Stimulated activated memory B cell treated with anti-CD40 and anti-IgM and Interleukin-4, amounts not matched to agents 10 μg/mL and 1 μg/mL and 100 μg/mL, for 72 hours (primary cell): ENCODE data around the gene UNC79.
A peak's percentile ranks its signal among the peaks of the same experiment; 100 is the strongest.

Experiments
- ATAC-seq: fragments of 150-1000 bp; cut with Tn5 transposase; 2 replicates; pipeline ENCODE4 v1.10.0; 2021
- H3K27ac Mint-ChIP-seq: one replicate; pipeline ENCODE4 v1.8.0; 2022; ENCODE audit warnings: mild to moderate bottlenecking, mixed read lengths
- H3K27me3 Mint-ChIP-seq: one replicate; pipeline ENCODE4 v1.8.0; 2022; ENCODE audit warnings: mixed read lengths
- H3K36me3 Mint-ChIP-seq: one replicate; pipeline ENCODE4 v1.8.0; 2022; ENCODE audit warnings: mixed read lengths
- H3K4me1 Mint-ChIP-seq: one replicate; pipeline ENCODE4 v1.8.0; 2022; ENCODE audit warnings: mixed read lengths
- H3K4me3 Mint-ChIP-seq: one replicate; pipeline ENCODE4 v1.8.0; 2022; ENCODE audit warnings: mild to moderate bottlenecking, moderate library complexity, mixed read lengths
- H3K9me3 Mint-ChIP-seq: one replicate; pipeline ENCODE4 v1.8.0; 2022; ENCODE audit warnings: mixed read lengths

Gene UNC79

DNA sequence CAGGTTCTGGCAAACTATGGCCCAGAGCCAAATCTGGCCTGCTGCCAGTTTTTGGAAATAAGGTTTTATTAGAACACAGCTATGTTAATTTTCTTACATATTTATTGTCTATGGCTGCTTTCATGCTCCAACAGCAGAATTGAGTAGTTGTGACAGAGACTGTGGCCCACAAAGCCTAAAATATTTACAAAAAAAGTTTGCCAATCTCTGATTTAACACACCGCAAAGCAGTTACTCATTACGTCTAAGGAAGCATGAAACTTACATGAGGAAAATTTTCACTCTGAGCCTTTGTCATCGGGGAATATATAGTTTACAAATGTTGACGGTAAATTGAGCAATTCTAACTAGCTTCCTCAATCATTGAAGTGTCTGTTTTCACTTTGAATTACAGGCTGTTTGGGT, 96.5 kb downstream of the UNC79 start:
- H3K4me1 Mint-ChIP-seq: peaks cover 5% of the 10 kb centered on the region
- H3K36me3 Mint-ChIP-seq: no peaks in the 10 kb centered on the region
- no peak overlapping the region for H3K27ac Mint-ChIP-seq
- no peak for ATAC-seq
- no peaks in the 10 kb centered on the region for H3K9me3 Mint-ChIP-seq
- H3K27me3 Mint-ChIP-seq: no peaks in the 10 kb centered on the region
- H3K4me3 Mint-ChIP-seq: no peak overlapping the region

DNA sequence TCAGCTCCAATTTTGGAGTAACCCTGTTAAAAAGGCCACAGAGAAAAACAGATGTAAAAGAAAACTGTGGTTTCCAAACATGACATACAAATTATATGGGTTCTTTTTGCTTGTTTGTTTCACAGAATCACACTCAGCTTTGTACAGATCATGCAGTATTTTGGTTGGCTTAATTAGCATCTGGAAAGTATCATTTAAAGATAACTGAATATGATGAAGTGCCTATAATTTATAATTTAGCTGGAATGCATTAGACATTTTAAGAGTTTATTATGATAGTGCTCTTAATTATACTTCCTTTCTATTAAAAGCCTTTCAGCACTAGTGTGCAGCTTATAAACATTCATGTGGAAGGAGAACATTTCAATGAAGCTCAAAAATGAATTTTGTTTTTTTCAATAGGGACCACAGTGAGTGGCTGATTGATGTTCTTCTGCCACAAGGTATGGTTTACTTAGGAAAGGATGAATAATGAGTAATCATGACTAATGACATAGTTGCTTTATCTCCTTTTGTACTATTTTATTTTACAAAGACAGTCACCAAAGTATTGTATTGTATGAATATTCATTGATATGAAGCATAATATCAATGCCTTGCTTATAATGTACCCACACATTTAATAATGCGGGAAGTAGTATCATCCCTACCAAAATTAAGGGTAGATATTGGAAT, 98.3 kb downstream of the UNC79 start:
- ATAC-seq: no peak

DNA sequence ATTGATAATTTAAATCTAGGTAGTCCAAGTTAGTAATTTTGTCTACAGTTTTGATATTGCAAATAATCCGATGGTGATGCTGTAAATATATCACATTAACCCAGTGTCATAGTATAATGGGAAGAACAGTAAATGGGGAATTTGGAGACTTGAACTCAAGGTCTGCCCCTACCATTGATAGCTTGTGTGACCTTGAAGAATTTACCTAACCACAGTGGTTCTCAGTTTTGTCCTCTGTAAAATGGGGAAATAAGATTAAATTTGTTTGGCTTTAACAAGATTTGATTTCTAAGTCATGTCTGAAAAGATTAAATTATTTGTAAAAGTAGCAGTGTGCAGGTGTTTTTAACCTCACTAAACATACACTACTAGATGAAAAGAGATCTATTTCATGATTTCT, 100.9 kb downstream of the UNC79 start:
- Mint-ChIP-seq H3K4me3 (no peak overlapping the region), H3K27ac (no peak overlapping the region)

More for the DNA sequence above, 98.3 kb downstream of the UNC79 start:
- H3K27me3 Mint-ChIP-seq: no peaks in the 10 kb centered on the region
- no peak overlapping the region for H3K4me3 Mint-ChIP-seq
- H3K36me3 Mint-ChIP-seq: no peaks in the 10 kb centered on the region
- H3K9me3 Mint-ChIP-seq: no peaks in the 10 kb centered on the region
- peaks cover 20% of the 10 kb centered on the region for H3K4me1 Mint-ChIP-seq
- no peak overlapping the region for H3K27ac Mint-ChIP-seq

DNA sequence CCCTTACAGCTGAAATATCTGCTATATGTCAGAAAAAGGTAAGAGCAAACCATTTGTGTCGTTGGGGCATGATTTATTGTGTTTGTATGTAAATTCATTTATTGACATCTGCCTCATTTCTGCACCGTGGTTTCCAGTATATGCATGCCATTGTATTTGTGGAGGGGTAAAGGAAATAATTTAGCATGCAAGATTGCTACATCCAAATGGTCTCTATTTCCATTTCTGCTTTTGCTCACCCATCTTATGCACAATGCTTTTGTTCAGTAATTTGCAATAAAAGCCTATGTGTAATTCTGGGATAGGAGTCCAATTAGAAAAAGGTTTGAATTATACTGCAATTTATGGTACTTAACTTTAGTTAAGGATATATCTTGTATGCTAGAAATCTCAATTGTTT, 101.8 kb downstream of the UNC79 start:
- no peak for ATAC-seq

More for the DNA sequence above, 100.9 kb downstream of the UNC79 start:
- Mint-ChIP-seq H3K9me3 (no peaks in the 10 kb centered on the region), H3K36me3 (no peaks in the 10 kb centered on the region), H3K27me3 (no peaks in the 10 kb centered on the region), H3K4me1 (peaks cover 30% of the 10 kb centered on the region)
- no peak for ATAC-seq

DNA sequence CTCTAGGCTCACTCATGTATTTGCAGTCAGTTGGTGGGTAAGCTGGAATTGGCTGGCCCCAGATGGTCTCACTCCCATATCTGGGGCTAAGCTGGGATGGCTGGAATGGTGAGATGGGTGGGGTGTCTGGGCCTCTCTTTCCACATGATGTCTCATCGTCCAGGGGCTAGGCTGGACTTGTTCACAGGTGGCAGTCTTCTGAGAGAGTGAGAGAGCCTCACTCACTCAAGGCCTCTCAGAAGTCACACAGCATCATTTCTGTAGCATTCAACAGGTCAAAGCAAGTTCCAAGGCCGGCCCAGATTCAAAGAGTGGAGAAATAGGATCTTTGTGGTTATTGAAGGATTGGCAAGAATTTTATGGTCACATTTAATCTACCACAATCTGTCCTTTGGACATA, 102.7 kb downstream of the UNC79 start:
- H3K36me3 Mint-ChIP-seq: no peaks in the 10 kb centered on the region
- ATAC-seq: no peak
- H3K4me1 Mint-ChIP-seq: peaks cover 26% of the 10 kb centered on the region
- H3K4me3 Mint-ChIP-seq: no peak overlapping the region
- H3K9me3 Mint-ChIP-seq: no peaks in the 10 kb centered on the region
- H3K27me3 Mint-ChIP-seq: no peaks in the 10 kb centered on the region
- peak overlapping the region; percentile 47 for H3K27ac Mint-ChIP-seq

More for the DNA sequence above, 101.8 kb downstream of the UNC79 start:
- Mint-ChIP-seq H3K27ac (no peak overlapping the region), H3K4me1 (peaks cover 26% of the 10 kb centered on the region), H3K27me3 (no peaks in the 10 kb centered on the region), H3K36me3 (no peaks in the 10 kb centered on the region), H3K4me3 (no peak overlapping the region), H3K9me3 (no peaks in the 10 kb centered on the region)

DNA sequence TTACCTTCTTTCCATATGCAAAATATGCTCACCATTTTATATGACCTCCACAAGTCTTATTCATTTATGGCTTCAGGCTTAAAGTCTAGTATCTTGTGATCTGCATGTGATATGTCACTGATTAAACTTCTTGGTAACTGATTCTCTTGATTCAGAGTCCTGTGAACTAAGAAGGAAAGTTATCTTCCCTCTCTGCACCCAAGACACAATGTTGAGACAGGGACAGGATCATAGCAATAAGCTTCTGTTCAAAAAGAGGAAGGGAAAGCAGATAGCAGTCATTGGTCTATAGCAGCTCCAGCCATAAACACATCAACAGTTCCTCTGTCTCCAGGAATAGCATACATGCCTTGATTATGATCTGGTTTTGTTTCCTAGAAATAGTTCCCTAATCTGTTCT, 103.1 kb downstream of the UNC79 start:
- Mint-ChIP-seq H3K4me1 (peaks cover 26% of the 10 kb centered on the region), H3K4me3 (no peak overlapping the region), H3K9me3 (no peaks in the 10 kb centered on the region), H3K27me3 (no peaks in the 10 kb centered on the region), H3K36me3 (no peaks in the 10 kb centered on the region), H3K27ac (peak overlapping the region; percentile 47)
- peak; percentile 85 for ATAC-seq

DNA sequence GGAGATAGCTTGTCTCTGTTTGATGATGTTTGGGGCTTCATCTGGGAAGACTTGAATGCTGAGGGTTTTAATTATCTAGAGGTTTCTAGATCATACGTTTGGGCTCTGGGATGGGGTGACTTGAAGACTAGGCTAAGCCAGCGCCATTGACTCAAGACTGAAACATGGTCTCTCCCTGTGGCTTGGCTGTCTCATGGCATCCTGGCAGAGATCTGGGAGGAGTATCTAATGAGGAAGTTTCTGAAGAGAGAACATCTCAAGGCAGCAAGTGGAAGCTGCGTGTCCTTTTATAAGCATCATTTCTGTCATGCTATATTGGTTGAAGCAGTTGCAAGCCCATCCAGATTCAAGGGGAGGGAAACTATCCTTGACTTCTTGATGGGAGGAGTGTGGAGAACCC, 104.8 kb downstream of the UNC79 start:
- H3K4me1 Mint-ChIP-seq: peaks cover 26% of the 10 kb centered on the region
- H3K27ac Mint-ChIP-seq: no peak overlapping the region
- no peaks in the 10 kb centered on the region for H3K27me3 Mint-ChIP-seq
- H3K4me3 Mint-ChIP-seq: no peak overlapping the region
- no peak for ATAC-seq
- H3K9me3 Mint-ChIP-seq: no peaks in the 10 kb centered on the region
- no peaks in the 10 kb centered on the region for H3K36me3 Mint-ChIP-seq

DNA sequence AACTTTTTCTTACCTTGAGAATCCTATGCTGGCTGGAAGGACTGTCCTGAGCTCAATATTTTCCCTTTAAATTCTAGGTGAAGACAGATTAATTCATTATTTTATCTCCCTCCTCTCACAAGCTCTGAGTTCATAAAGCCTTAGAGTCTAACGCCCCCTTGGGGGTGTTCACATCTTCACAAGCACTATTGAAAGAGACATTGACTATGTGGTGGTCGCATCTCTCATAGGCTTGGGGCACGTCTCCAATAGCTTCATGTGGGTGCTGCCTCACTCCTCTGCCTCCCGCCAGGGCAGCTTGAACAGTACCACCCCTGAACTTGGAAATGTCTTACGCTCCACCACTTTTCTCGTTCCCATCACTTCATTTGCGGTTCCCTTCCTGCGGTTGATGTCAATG, 106.2 kb downstream of the UNC79 start:
- no peaks in the 10 kb centered on the region for H3K27me3 Mint-ChIP-seq
- H3K27ac Mint-ChIP-seq: no peak overlapping the region
- no peaks in the 10 kb centered on the region for H3K36me3 Mint-ChIP-seq
- H3K9me3 Mint-ChIP-seq: no peaks in the 10 kb centered on the region
- no peak overlapping the region for H3K4me3 Mint-ChIP-seq
- ATAC-seq: no peak
- H3K4me1 Mint-ChIP-seq: peaks cover 26% of the 10 kb centered on the region

DNA sequence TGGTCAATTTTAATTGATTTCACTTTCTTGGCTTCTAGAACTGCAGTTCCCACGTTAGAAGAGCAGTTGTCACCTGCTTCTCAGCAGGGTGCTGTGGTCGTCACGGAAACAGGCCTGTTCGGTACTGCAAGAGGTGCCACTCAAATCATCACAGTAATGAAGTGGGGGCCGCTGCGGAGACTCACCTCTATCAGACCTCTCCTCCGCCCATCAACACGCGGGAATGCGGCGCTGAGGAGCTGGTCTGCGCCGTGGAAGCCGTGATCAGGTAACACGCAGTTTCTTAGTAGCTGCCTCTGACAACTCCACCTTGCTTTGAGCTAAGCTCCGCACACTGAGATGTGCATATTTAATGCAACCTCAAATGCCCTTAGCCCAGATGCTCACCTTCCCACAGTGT, 107.2 kb downstream of the UNC79 start:
- H3K27me3 Mint-ChIP-seq: no peaks in the 10 kb centered on the region
- no peaks in the 10 kb centered on the region for H3K36me3 Mint-ChIP-seq
- no peak overlapping the region for H3K27ac Mint-ChIP-seq
- no peak for ATAC-seq
- no peaks in the 10 kb centered on the region for H3K9me3 Mint-ChIP-seq
- H3K4me1 Mint-ChIP-seq: peaks cover 20% of the 10 kb centered on the region
- no peak overlapping the region for H3K4me3 Mint-ChIP-seq

DNA sequence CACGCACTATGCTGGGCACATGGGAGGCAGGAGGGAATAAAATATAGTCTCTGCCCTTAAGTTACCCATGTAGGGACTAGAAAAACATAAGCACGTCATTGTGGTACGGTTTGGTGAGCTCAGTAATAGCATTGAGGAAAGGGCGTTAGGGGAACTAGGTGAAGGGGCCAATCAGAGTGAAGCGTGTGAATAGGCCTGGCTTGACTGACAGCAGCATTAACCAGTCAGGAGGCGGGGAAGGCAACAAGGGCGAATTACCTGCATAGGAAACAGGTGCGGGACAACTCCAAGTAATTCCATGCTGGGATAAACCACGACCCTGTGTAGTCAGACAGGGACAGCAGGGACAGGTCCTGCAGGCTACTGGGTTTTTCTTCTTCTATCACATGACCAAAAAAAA, 107.7 kb downstream of the UNC79 start:
- Mint-ChIP-seq H3K9me3 (no peaks in the 10 kb centered on the region), H3K4me3 (no peak overlapping the region), H3K4me1 (peaks cover 16% of the 10 kb centered on the region), H3K36me3 (no peaks in the 10 kb centered on the region), H3K27me3 (no peaks in the 10 kb centered on the region), H3K27ac (no peak overlapping the region)
- ATAC-seq: no peak

DNA sequence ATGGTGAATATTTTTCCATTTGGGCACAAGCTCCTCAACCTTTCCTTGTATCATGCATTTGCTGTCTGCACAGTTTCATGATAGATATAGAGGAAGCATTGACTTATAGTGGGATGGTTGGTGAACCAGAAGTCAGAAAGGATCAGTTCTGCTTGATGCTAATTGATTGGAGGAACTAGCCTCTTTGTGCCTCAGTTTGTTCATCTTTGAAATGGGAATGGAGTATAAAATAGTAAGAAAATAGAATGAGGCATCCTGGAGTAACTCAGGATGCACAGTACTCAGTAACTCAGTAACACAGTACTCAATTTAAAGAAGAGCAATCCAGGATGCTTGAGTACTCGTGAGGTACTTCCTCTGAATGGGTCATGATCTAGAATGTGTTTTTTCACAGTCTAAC, 109.5 kb downstream of the UNC79 start:
- no peaks in the 10 kb centered on the region for H3K27me3 Mint-ChIP-seq
- no peak overlapping the region for H3K4me3 Mint-ChIP-seq
- H3K36me3 Mint-ChIP-seq: no peaks in the 10 kb centered on the region
- H3K9me3 Mint-ChIP-seq: no peaks in the 10 kb centered on the region
- no peak for ATAC-seq
- H3K27ac Mint-ChIP-seq: no peak overlapping the region
- H3K4me1 Mint-ChIP-seq: peaks cover 4% of the 10 kb centered on the region

DNA sequence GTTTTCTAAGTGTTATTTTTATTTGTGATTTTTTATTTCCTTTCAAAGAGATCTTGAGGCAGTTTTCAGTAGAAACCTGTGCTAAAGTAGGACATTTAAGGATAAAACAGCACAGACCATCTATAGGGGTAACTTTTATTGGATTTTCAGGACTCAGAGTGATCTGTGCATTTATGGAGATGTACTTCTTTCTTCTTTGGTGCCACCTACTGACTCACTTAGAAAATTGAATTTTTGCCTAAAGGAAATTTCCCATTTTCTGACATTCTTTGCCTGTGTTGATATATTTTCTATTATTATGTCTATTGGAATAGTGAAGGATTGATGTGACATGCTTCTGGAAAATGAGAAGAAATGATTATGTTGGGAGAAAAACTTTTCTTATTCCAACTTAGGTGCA, 113.0 kb downstream of the UNC79 start:
- Mint-ChIP-seq H3K4me1 (peaks cover 4% of the 10 kb centered on the region), H3K27ac (no peak overlapping the region), H3K4me3 (no peak overlapping the region), H3K9me3 (no peaks in the 10 kb centered on the region), H3K36me3 (no peaks in the 10 kb centered on the region), H3K27me3 (no peaks in the 10 kb centered on the region)
- no peak for ATAC-seq

DNA sequence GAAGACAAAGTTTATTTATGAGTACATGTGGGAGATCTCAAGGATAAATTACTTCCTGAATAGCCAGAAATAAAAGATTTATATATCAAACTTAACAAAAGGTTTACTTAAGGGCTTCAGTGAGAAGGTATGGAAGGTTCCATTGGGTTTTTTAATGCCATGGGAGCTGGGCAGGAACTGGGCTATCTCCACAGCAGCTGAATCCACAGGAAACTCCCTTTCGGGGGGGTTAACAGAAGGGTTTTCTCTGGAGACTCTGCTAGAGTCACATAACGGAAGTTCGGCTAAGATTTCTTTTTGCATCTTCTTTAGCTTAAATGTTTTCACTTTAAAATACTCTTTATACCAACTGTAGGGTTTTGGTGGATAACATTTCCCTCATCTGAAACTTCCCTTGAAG, 113.5 kb downstream of the UNC79 start:
- ATAC-seq: no peak
- H3K27ac Mint-ChIP-seq: no peak overlapping the region
- no peaks in the 10 kb centered on the region for H3K36me3 Mint-ChIP-seq
- no peaks in the 10 kb centered on the region for H3K27me3 Mint-ChIP-seq
- H3K4me3 Mint-ChIP-seq: no peak overlapping the region
- peaks cover 4% of the 10 kb centered on the region for H3K4me1 Mint-ChIP-seq
- no peaks in the 10 kb centered on the region for H3K9me3 Mint-ChIP-seq

DNA sequence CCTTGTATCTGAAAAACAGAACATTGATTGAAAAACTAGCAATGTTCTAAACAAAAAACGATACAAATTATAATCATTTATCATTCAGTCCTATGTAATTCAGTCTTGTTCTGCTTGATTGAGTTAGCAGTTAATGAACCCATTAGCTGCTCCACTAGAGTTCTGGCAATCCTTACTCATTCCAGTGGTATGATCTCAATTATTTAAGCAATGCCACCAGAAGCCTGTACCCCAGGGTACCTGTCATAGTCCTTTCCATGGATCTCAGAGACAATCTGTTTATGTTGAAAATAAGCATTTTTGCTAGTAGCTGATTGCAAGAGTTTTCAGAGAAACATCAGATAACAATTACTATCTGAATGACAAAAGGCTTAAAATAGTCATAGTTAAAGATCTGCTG, 115.9 kb downstream of the UNC79 start:
- no peaks in the 10 kb centered on the region for H3K27me3 Mint-ChIP-seq
- ATAC-seq: no peak
- H3K4me3 Mint-ChIP-seq: no peak overlapping the region
- H3K4me1 Mint-ChIP-seq: peaks cover 4% of the 10 kb centered on the region
- H3K27ac Mint-ChIP-seq: no peak overlapping the region
- H3K36me3 Mint-ChIP-seq: no peaks in the 10 kb centered on the region
- H3K9me3 Mint-ChIP-seq: no peaks in the 10 kb centered on the region

DNA sequence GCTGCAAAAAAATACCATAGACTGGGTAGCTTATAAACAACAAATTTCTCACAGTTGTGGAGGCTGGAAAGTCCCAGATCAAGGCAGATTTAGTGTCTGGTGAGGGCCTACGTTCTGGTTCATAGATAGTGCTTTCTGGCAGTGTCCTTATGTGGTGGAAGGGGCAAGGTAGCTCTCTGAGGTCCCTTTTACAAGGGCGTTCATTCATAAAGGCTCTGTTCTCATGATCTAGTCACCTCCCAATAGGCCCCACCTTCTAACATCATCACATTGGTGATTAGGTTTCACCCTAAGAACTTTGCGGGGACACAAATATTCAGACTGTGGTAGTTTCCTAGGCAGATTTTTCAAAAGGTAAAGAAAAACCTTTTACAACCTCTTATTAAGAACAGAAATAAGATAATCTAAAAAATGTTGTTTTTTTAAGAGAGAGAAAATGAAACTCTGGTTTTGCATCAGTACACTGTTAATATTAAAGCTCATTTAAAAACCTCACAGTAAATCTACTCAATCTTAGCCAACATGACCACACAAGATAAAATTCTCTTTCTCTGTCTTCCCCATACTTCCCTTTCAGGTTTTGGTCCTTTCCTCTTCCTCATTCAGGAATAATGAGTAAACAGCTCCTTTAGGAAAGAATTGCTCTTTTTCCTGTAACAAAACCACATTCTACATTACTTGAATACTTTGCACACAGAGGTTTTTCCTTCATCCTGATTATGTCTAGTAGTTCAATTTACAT, 117.5 kb downstream of the UNC79 start:
- no peak overlapping the region for H3K4me3 Mint-ChIP-seq
- H3K27ac Mint-ChIP-seq: no peak overlapping the region
- H3K4me1 Mint-ChIP-seq: peaks cover 4% of the 10 kb centered on the region
- no peaks in the 10 kb centered on the region for H3K27me3 Mint-ChIP-seq
- no peaks in the 10 kb centered on the region for H3K9me3 Mint-ChIP-seq
- ATAC-seq: no peak
- no peaks in the 10 kb centered on the region for H3K36me3 Mint-ChIP-seq

DNA sequence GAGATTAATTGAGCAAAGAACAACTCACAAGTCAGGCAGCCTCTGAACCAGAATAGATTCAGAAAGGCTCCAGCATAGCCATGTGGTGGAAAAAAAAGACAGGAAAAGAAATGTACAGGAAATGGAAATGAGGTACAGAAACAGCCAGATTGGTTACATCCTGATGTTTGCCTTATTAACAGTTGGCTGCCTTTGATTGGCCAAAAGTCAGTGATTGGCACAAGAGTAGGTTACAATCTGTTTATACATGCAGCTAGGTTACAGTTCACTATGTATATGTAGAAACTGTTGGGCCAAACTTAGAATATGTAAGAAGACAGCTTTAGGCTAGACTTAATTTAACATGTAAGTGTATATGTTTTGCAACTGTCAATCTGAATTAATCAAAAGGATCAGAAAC, 118.9 kb downstream of the UNC79 start:
- no peaks in the 10 kb centered on the region for H3K4me1 Mint-ChIP-seq
- H3K9me3 Mint-ChIP-seq: no peaks in the 10 kb centered on the region
- ATAC-seq: no peak

More for the DNA sequence above, 118.9 kb downstream of the UNC79 start:
- Mint-ChIP-seq H3K27me3 (no peaks in the 10 kb centered on the region), H3K27ac (no peak overlapping the region), H3K4me3 (no peak overlapping the region), H3K36me3 (no peaks in the 10 kb centered on the region)
